Dermis blood vessel endothelial cell (primary cell): Measurements from ENCODE around the gene PIAS3. TPM values are rescaled to one million over a fixed set of nuclear protein-coding genes. Genes with fewer than 3 reads are reported as not detected.
"Not testable (repeated sequence)": the region's sequence is repeated elsewhere in the genome, so short reads cannot be mapped to it uniquely, and the experiment has no call there.

Experiments used
- DNase-seq: peaks from one replicate; pipeline ENCODE4 v3.0.0; 2010
- total RNA-seq: library from RNA; depleted of rRNA; stranded (reverse); fragments of >200 nt; gene quantifications from 2 replicates; pipeline ENCODE4 v1.2.3, GENCODE V29; 2014

The PIAS3 gene
- total RNA-seq, 1 donor from 2014 or later: 6.1 TPM

- DNase-seq: peak; percentile 47
Measured at GRCh38 chr1:145871994-145872924, 13.4 kb upstream of the PIAS3 start.

DNA sequence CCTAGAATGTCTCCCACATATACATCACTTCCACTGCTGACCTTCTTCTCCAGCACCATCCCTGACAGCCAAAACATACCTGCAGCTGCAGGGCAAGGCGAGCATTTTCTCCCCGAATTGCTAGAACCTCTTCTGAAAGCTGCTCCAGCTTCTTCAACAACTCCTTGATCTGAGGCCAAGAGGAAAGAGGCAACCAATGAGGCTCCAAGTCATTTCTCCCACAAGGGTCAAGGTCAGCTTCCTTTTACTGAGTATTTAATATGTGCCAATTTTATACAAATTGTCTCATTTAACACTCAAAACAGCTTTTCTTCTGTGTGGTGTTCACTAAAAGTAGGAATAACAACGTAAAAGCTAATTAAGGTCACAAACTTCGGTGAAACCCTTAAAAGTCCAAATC lies 9.4 kb upstream of the PIAS3 start:
- DNase-seq: peak; percentile 26

DNA sequence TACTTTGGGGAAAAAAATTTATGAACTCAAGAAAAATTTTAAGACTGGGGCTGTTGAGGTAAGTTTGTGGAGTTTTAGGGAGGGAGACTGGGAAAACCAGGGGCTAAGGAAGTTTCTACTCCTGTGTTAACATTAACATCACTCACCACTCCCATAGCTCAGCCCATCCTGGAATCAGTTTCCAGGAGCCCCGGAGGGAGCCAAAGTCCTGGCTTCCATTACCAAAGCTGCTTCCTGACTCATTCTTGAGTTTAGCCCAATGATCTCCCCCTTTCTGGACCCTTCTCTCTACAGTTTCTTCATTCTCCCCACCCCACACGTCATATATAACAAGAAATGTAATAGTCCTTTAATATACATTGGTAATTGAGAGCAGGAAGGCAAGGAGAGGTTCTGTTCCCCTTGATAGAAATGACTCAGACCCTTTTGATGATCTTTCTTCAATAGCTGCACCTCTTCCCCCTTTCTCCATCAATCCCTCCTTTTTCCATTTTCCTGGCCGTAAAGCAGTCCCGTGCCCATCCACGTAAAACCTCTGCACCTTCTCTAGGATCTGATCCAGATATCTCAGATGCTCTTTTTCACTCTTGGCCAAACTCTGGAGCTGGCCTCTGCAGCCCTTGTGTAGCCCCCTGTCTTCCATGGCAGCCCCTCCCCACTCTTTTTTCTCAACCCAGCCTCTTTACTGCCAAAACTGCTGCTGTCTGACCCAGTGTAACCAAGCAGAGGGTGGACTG lies 4.6 kb upstream of the PIAS3 start:
- no peak for DNase-seq

GRCh38 chr1:145859491-145860023 lies 676 bp upstream of the PIAS3 start:
- DNase-seq: peak; percentile 91

DNA sequence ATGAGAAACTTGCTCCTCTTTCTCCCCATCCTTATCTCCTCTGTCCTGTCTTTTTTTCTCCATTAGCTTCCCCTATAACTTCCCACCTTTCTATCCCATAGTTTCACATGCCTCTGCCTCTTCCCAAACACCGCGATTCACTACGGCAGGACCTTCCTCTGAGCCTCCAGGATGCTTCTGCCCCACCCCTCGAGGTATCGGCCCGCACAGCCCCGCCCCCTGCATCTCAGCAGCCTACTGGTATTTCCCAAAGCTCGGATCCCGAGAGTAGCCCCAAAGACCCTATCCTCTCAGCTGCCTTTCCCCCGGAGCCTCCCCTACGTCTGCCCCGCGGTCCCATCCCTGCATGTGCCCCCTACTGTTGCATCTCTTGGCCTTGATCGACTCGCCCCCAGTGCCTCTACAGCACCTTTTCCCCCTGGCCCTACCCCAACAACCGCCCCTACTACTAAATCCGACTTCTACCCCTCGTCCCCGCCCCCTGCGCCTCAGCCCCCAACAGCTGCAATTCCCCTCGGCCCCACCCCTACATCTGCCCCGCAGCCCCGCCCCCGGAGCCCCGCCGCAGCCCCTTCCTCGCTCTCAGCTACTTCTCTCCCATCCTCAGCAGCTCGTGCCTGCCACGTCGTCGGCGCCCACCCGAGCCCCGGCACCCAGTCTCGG lies 512 bp downstream of the PIAS3 start:
- peak; percentile 40 for DNase-seq

GRCh38 chr1:145857170-145857569 lies 1.7 kb downstream of the PIAS3 start:
- DNase-seq: no peak

DNA sequence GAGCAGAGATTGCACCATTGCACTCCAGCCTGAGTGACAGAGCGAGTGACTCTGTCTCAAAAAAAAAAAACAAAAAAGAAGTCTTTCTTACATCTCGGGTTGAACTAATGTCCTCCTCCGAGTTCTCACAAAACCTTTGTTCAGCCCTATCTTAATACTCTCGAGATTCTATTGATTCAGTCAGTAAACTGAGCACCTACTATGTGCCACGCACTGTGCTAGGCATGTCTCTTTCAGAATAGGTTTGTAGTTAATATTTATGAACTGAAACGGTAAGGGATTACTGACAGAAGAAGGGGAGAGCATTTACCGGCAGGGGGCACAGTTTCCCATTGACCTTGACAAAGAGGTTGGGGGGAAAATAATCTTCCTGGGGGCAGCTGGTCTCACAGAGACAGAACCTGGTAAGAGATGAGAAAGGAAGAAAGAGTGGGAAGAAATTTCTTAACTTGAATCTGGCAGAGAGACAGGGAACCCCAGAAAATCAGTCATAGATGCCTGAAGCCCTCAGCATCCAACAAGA lies 3.4 kb downstream of the PIAS3 start:
- DNase-seq: peak; percentile 32

DNA sequence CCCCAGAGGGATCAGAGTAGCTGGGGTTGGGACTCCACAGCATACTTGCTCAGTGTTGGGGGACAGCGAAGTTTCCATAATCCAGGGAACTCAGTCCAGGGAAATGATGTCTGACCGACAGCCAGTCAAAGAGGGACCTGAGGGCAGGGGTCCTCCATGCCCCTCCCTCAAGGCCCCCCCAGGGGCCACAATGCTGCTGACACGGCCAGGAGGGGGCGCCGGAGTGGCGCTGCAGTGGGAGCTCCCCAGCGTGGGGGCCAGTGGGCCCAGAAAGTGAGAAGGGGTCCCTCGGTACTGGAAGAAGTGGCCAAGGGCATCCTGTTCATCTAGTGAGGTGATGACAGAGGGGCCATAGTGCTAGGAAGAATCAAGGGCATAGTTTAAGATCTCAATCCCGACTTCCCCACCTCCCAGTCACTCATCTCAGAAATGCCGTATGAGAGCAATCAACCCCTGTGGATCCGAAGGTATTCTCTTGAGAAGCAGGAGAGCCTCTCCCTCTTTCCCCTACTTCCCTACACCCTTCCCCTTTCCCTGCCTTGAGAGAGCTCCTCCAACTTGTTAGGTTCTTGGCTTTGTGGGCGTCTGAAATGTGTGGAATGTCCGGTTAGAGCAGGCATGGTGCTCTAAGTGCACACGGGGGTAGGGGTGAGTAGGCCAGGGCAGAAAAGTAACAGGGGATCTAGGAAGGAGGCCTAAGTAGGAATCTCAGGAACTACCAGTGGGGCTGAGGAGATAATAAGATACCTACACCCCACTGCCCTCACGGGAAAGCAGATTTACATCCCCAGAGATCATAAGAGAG lies 9.3 kb downstream of the PIAS3 start:
- DNase-seq: peak; percentile 61

- no peak for DNase-seq
Measured at GRCh38 chr1:145847827-145848226, 11.1 kb downstream of the PIAS3 start.

- DNase-seq: peak; percentile 63
Measured at GRCh38 chr1:145846201-145846612, 12.7 kb downstream of the PIAS3 start.

- peak; percentile 84 for DNase-seq
Measured at GRCh38 chr1:145845514-145846161, 13.2 kb downstream of the PIAS3 start, which contains the start of gene NUDT17. NUDT17 (plus strand) TSS chr1:145845630; CDS start chr1:145845641, 11 bp downstream.

DNA sequence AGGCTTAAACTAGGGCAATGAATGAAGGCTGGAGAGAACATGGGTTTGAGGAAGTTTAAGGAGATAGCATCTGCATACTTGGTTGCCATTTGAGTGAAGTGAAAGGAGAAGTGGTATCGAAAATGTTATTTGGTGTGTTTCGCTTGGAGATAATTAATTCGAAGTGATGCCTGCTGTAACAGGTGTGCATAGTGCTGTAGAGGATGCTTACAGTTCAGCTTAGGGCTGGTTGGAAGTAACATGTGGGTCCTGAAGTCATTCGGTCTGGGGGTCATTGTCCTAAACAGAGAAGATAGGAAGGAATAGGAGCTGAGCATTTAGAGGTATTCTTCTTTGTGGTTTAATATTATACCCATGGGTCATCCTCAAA lies 13.8 kb downstream of the PIAS3 start:
- no peak for DNase-seq

DNA sequence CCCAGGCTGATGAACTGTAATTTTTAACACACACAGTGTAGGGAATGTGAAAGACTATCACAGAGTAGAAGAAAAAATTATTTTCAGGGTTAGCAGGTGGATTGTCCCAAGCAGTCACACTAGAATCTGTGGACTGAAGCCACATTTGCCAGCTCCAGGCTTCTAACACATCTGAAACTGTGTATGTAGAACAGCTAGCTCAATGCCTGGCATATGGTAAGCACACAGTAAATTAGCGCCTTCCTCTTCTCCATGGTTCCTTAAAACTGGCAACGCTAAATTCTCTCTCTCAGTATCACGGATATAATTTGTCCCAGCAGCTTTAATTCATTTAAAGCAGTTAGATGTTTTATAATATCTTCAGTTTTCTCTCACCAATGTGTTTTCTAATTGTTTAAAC lies 15.8 kb downstream of the PIAS3 start:
- no peak for DNase-seq

- no peak for DNase-seq
Measured at GRCh38 chr1:145837656-145838055, 21.2 kb downstream of the PIAS3 start.

- DNase-seq: not testable (repeated sequence)
Measured at GRCh38 chr1:145830810-145831209, 28.1 kb downstream of the PIAS3 start.

DNA sequence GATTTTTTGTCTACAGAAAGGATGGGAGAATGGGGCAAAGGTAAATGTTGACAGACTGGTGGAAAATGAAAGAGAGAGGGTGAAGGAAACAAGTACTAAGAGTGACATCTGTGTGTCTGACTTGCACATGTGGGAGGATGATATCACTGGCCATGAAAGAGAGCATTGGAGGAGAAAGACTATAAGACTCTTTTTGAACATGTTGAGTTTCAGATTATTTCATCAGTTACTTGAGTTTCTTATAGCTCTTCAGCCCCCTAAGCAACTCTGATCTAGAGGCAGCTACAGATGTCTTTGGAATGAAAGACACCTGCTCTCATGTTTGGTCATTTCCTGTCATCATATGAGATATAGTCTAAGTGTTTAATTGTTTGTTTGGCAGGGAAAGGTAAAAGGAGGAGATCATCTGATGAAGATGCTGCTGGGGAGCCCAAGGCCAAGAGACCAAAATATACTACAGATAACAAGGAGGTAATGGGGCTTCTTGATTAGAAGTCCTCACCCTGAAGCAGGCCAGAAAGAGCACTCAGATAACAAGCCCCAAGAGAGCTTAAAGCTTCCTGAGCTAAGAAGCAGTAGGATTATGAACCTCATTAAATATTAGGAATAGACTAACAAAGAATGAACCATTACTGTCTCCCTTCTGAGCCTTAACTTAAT lies 30.4 kb downstream of the PIAS3 start:
- no peak for DNase-seq

DNA sequence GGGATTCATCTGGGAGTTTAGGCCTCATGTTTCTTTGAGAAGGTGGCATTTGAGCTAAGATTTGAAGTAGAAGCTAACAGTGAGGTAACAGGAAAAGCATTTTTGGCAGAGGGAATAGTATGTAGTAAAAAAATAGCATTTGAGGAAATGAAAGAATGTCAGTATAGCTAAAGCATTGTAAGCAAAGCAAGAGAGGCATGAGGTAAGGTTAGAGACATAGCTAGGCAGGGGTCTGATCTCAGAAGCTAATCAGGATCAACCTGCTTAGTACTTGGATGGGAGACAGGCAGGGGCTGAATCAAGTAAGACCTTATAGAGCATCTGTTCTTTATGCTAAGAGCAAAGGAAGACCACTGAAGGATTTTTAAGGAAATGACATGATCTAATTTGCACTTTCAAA lies 30.9 kb downstream of the PIAS3 start:
- peak; percentile 53 for DNase-seq

GRCh38 chr1:145826030-145826429 lies 32.9 kb downstream of the PIAS3 start:
- DNase-seq: peak; percentile 26

GRCh38 chr1:145824499-145824842 lies 34.4 kb downstream of the PIAS3 start:
- peak; percentile 17 for DNase-seq
